Neuronal stem cell (in vitro differentiated cells): ENCODE measurements around the gene AEBP2. TPM values are rescaled to one million over a fixed set of nuclear protein-coding genes. Genes with fewer than 3 reads are reported as not detected.
A peak's percentile ranks its signal among the peaks of the same experiment; 100 is the strongest.
"Not testable (repeated sequence)": the region's sequence is repeated elsewhere in the genome, so short reads cannot be mapped to it uniquely, and the experiment has no call there.

Experiments
- DNase-seq: peaks from one replicate; pipeline ENCODE4 v3.0.0-alpha.2; 2013; ENCODE audit warnings: low spot score
- H2AFZ ChIP-seq: one replicate; pipeline ENCODE4 v1.6.1; 2013; ENCODE audit warnings: mild to moderate bottlenecking, low read length, inconsistent platforms
- H2AK5ac ChIP-seq: 2 replicates; pipeline ENCODE4 v1.6.1; 2013; ENCODE audit warnings: low read depth, mild to moderate bottlenecking, inconsistent platforms, low read length, moderate library complexity, mixed read lengths
- H2BK120ac ChIP-seq: 2 replicates; pipeline ENCODE4 v1.6.1; 2013; ENCODE audit warnings: low read depth, mild to moderate bottlenecking, inconsistent platforms, low read length, moderate library complexity, mixed read lengths
- H2BK12ac ChIP-seq: one replicate; pipeline ENCODE4 v1.6.1; 2013; ENCODE audit warnings: low read length, inconsistent platforms
- H2BK15ac ChIP-seq: 2 replicates; pipeline ENCODE4 v1.6.1; 2013; ENCODE audit warnings: mild to moderate bottlenecking, low read length, inconsistent platforms, mixed read lengths
- H2BK5ac ChIP-seq: one replicate; pipeline ENCODE4 v1.6.1; 2013; ENCODE audit warnings: inconsistent platforms, mild to moderate bottlenecking, low read length, moderate library complexity
- H3K14ac ChIP-seq: one replicate; pipeline ENCODE4 v1.6.1; 2013; ENCODE audit warnings: low read length, inconsistent platforms
- H3K18ac ChIP-seq: 2 replicates; pipeline ENCODE4 v1.6.1; 2013; ENCODE audit warnings: low read length, inconsistent platforms
- H3K23ac ChIP-seq: 2 replicates; pipeline ENCODE4 v1.6.1; 2013; ENCODE audit warnings: low read depth, mild to moderate bottlenecking, mixed read lengths, low read length, inconsistent platforms; ENCODE audit not compliant: poor library complexity
- H3K27ac ChIP-seq: replicated peaks from 3 replicates; pipeline ENCODE4 v1.5.1; 2013; ENCODE audit warnings: low read length, inconsistent platforms
- H3K27me3 ChIP-seq, 3 experiments: 2 replicates each; pipeline ENCODE4 v1.6.1; 2013; ENCODE audit warnings: low read length in 3 of 3, mild to moderate bottlenecking in 2 of 3, inconsistent platforms in 1 of 3, low read depth in 1 of 3, mixed read lengths in 1 of 3, moderate library complexity in 1 of 3; ENCODE audit not compliant: control insufficient read depth in 3 of 3, insufficient read depth in 3 of 3
- H3K36me3 ChIP-seq, 2 donors: replicated peaks in 1 of 2; 2 replicates each; pipeline ENCODE4 v1.6.1; 2013; ENCODE audit warnings: low read length in 2 of 2; ENCODE audit not compliant: control insufficient read depth in 2 of 2, insufficient read depth in 2 of 2
- H3K4ac ChIP-seq: 2 replicates; pipeline ENCODE4 v1.6.1; 2013; ENCODE audit warnings: inconsistent platforms, mild to moderate bottlenecking, low read length, moderate library complexity
- H3K4me1 ChIP-seq, 2 donors: 1 replicate in 1 of 2; 2 replicates in 1 of 2; pipeline ENCODE4 v1.6.1; 2013; ENCODE audit warnings: low read length in 2 of 2, low read depth in 1 of 2; ENCODE audit not compliant: control insufficient read depth in 2 of 2, insufficient read depth in 1 of 2
- H3K4me2 ChIP-seq: one replicate; pipeline ENCODE4 v1.6.1; 2013; ENCODE audit warnings: mild to moderate bottlenecking, low read length, inconsistent platforms; ENCODE audit not compliant: insufficient read depth, poor library complexity, severe bottlenecking
- H3K4me3 ChIP-seq, 2 donors: 2 replicates each; pipeline ENCODE4 v1.5.1; 2013; ENCODE audit warnings: low read length in 2 of 2, mild to moderate bottlenecking in 2 of 2, inconsistent platforms in 1 of 2, moderate library complexity in 1 of 2
- H3K79me1 ChIP-seq: one replicate; pipeline ENCODE4 v1.6.1; 2013; ENCODE audit warnings: low read depth, mild to moderate bottlenecking, inconsistent platforms, low read length, moderate library complexity
- H3K9ac ChIP-seq: one replicate; pipeline ENCODE4 v1.6.1; 2013; ENCODE audit warnings: mild to moderate bottlenecking, low read depth, low read length, inconsistent platforms; ENCODE audit not compliant: poor library complexity
- H3K9me3 ChIP-seq, 2 donors: replicated peaks in 1 of 2; 2 replicates each; pipeline versions ENCODE3 to v1.6.1; 2013; ENCODE audit warnings: low read length in 2 of 2, mild to moderate bottlenecking in 2 of 2, inconsistent platforms in 1 of 2, low read depth in 1 of 2, mixed read lengths in 1 of 2, moderate library complexity in 1 of 2; ENCODE audit not compliant: control insufficient read depth in 2 of 2, insufficient read depth in 1 of 2
- H4K8ac ChIP-seq: one replicate; pipeline ENCODE4 v1.6.1; 2013; ENCODE audit warnings: low read depth, mild to moderate bottlenecking, inconsistent platforms, low read length, moderate library complexity
- H4K91ac ChIP-seq: one replicate; pipeline ENCODE4 v1.6.1; 2013; ENCODE audit warnings: low read length, low read depth, mild to moderate bottlenecking, inconsistent platforms; ENCODE audit not compliant: poor library complexity
- WGBS, 2 donors: extraction: QIAGEN DNeasy Blood & Tissue Kit; methylation state at CpG; one replicate each; pipeline ENCODE4 v1.1.7; 2013; ENCODE audit warnings: missing lambda C conversion rate in 2 of 2, mixed read lengths in 1 of 2; ENCODE audit not compliant: insufficient read length in 2 of 2, insufficient replicate concordance in 1 of 2; ENCODE audit errors: extremely low coverage in 2 of 2; 5-methylcytosine and 5-hydroxymethylcytosine counted together
- polyA plus RNA-seq, 2 experiments: library from polyadenylated mRNA; stranded (reverse); fragments of 200-250 nt; gene quantifications; one replicate each; pipeline ENCODE4 v1.2.3, GENCODE V29; 2013

AEBP2 gene, protein sequence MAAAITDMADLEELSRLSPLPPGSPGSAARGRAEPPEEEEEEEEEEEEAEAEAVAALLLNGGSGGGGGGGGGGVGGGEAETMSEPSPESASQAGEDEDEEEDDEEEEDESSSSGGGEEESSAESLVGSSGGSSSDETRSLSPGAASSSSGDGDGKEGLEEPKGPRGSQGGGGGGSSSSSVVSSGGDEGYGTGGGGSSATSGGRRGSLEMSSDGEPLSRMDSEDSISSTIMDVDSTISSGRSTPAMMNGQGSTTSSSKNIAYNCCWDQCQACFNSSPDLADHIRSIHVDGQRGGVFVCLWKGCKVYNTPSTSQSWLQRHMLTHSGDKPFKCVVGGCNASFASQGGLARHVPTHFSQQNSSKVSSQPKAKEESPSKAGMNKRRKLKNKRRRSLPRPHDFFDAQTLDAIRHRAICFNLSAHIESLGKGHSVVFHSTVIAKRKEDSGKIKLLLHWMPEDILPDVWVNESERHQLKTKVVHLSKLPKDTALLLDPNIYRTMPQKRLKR
- polyA plus RNA-seq (2013, experiment 1 of 2): 39.0 TPM
- polyA plus RNA-seq (2013, experiment 2 of 2): 36.3 TPM

DNA sequence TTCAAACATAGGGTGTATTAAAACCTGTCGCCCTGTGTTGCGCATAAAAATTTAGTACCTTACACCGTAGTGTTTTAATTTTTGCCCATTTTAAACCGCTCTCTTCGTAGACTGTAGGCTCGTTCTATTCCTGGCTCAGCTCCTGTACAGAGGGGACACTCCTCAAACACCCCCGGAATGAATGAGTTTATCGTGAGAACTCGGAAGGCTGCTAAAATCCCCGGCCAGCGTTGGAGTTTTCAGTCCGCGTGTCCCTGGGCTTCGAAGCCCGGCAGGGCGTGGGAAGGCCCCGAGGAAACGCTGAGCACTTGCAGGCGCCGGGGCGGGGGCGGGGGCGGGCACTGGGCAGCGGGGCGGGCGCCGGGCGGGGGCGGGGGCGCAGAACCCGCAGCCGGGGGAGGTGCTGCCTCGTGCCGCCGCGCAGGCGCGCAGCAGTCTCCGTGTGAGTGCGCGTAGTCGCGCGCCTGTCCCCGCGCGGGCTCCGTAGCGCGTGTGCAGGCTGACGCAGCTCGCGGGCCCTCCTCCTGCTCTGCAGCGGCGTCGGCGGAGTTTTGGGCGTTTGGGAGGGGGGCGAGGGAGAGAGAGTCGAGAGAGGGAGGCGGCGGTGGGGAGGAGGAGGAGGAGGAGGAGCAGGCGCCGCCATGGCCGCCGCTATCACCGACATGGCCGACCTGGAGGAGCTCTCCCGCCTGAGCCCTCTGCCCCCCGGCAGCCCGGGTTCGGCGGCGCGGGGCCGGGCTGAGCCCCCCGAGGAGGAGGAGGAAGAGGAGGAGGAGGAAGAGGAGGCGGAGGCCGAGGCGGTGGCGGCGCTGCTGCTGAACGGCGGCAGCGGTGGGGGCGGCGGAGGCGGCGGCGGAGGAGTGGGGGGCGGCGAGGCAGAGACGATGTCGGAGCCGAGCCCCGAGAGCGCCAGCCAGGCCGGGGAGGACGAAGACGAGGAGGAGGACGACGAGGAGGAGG is at the start of gene AEBP2:
TSS of gene AEBP2 (plus strand) at position 434 of the 960 bp plus-strand sequence. CDS start at position 642, 208 bp downstream.
- peak within 1 kb of the TSS; percentile 54 for H2BK15ac ChIP-seq
- peak within 1 kb of the TSS; percentile 82 for H4K8ac ChIP-seq
- peak within 1 kb of the TSS; percentile 46 for H3K27ac ChIP-seq
- peaks cover 0 to 2% of the 10 kb centered on the region in 2 donors for H3K4me1 ChIP-seq
- WGBS, 2 donors: no CpG with 5 or more reads among the region's 102 CpGs
- H4K91ac ChIP-seq: peak within 1 kb of the TSS; percentile 85
- peak within 1 kb of the TSS; percentile 99 for H3K23ac ChIP-seq
- H2BK12ac ChIP-seq: peak within 1 kb of the TSS; percentile 84
- H3K9me3 ChIP-seq: peaks cover 2 to 16% of the 10 kb centered on the region in 2 donors
- peak within 1 kb of the TSS; percentile 98 for H2AK5ac ChIP-seq
- H3K27me3 ChIP-seq: no peaks in the 10 kb centered on the region
- H2AFZ ChIP-seq: peak within 1 kb of the TSS; percentile 95
- peak within 1 kb of the TSS; percentile 99 to 100 for H3K4me3 ChIP-seq
- H3K4ac ChIP-seq: peak within 1 kb of the TSS; percentile 76
- peak within 1 kb of the TSS; percentile 54 for H3K4me2 ChIP-seq
- H3K14ac ChIP-seq: peak within 1 kb of the TSS; percentile 100
- peak within 1 kb of the TSS; percentile 99 for H3K18ac ChIP-seq
- DNase-seq: peak; percentile 80
- peak within 1 kb of the TSS; percentile 87 for H2BK5ac ChIP-seq
- peak within 1 kb of the TSS; percentile 100 for H3K9ac ChIP-seq
- peak within 1 kb of the TSS; percentile 97 for H2BK120ac ChIP-seq
- H3K36me3 ChIP-seq: peaks cover 0 to 23% of the 10 kb centered on the region in 2 donors
- peaks cover 5% of the 10 kb centered on the region for H3K79me1 ChIP-seq

DNA sequence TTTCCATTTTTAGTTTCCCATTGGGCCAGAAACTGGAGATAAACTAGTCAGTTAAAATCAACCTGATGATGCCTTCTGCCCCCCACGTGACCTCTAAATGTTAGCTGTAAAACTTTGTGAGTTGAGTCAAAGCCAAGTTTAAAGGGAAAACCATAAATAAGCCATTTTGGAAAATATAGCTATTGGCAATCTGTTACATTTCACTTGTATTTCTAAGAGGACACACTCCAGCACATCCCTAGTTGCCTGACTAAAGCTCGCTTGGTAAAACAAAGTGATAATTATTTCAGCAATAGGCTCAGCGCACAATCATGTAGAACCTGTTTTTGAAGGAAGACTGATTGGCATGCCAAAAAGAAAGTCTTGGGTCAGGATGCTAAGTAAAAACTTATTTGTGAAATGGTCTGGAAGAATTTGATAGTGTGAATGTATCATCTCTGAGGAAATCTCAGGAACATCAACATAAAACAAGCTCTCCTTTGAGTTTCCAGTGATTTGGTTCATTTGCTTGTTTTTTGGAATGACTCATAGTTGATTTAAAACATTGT is 49.2 kb upstream of the AEBP2 start:
- Histone ChIP-seq H2BK120ac (no peak overlapping the region), H3K36me3 (no peaks in the 10 kb centered on the region), H3K9me3 (no peaks in the 10 kb centered on the region), H3K4ac (no peak overlapping the region), H3K18ac (no peak overlapping the region), H3K23ac (no peak overlapping the region), H3K27ac (no peak overlapping the region), H2AK5ac (no peak overlapping the region), H2BK15ac (no peak overlapping the region), H4K91ac (no peak overlapping the region), H2BK5ac (no peak overlapping the region), H3K14ac (no peak overlapping the region), H4K8ac (no peak overlapping the region), H3K9ac (no peak overlapping the region), H3K79me1 (peaks cover 2% of the 10 kb centered on the region), H2AFZ (no peak overlapping the region), H3K4me2 (no peak overlapping the region), H3K4me3 (no peak overlapping the region), H2BK12ac (no peak overlapping the region), H3K27me3 (no peaks in the 10 kb centered on the region), H3K4me1 (no peaks in the 10 kb centered on the region)
- no CpG with 5 or more reads among the region's 3 CpGs for WGBS, 2 donors
- DNase-seq: no peak

DNA sequence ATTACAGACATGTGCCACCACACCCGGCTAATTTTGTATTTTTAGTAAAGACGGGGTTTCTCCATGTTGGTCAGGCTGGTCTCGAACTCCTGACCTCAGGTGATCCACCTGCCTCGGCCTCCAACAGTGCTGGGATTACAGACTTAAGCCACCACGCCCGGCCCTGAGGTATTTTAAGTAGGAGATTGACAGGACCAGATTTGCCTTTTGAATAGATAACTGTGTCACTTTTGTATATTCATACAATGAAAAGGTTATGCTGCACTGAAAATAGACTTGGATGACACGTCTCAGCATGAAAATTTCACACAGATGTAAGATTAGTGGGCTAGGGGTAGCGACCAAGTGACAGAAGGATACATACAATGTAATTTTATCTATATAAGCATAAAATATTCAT is 46.6 kb upstream of the AEBP2 start:
- H2BK120ac ChIP-seq, DNase-seq, H2AFZ ChIP-seq, H4K91ac ChIP-seq, H3K9me3 ChIP-seq, H2BK15ac ChIP-seq, H3K79me1 ChIP-seq, H2BK5ac ChIP-seq, H3K36me3 ChIP-seq, H4K8ac ChIP-seq, H3K27ac ChIP-seq, H3K27me3 ChIP-seq, H2AK5ac ChIP-seq, H3K4ac ChIP-seq, H3K4me1 ChIP-seq, H3K9ac ChIP-seq, H3K14ac ChIP-seq, H3K23ac ChIP-seq, H3K18ac ChIP-seq, H3K4me3 ChIP-seq, H3K4me2 ChIP-seq, H2BK12ac ChIP-seq: not testable (repeated sequence)
- WGBS, 2 donors: no CpG with 5 or more reads among the region's 8 CpGs
